GM21529 (cell line): ENCODE data around the gene TMPRSS6.

Source experiments
- ATAC-seq: cut with Tn5 transposase; IDR thresholded peaks from one replicate; pipeline ENCODE4 v1.9.1; 2021; ENCODE audit not compliant: unreplicated experiment

Gene TMPRSS6

DNA sequence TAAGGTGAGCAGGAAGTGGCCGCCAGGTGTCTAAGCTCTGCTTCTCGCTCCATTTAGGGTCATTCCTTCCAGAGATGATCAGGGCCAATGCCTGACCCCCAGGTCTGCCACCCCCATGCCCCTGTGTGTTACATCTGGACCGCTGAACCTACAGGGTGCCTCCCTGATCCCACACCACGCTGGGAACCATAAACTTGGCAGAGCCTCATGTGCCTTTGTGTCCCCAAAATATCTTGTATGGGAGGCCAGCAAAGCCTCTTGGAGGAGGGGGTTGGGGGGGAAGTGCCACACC, 94.0 kb downstream of the TMPRSS6 start:
- ATAC-seq: no peak
